Measurements from ENCODE around the gene CRB1.
A peak's percentile ranks its signal among the peaks of the same experiment; 100 is the strongest.
"Not testable (repeated sequence)": the region's sequence is repeated elsewhere in the genome, so short reads cannot be mapped to it uniquely, and the experiment has no call there.

Gene CRB1

DNA sequence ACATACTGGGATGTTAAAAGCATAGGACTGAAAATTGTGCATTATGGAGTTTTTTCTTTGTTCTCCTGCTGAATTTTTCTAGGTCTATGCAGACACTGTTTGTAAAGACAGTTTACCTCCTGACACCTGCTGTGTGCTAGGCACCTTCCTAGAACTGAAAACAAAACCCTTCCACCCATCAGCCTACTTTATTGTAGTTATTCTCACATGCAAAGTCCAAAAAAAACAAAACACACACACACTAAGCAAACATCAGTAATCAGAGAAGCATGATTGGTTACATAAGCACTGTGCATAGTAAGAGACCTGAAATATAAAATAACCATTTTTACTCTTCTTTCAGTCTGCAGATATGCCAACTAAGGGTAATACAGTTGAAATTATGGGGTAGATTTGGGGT, 195.1 kb downstream of the CRB1 start:
- no peak for DNase-seq (ENCODE audit: low spot score)

DNA sequence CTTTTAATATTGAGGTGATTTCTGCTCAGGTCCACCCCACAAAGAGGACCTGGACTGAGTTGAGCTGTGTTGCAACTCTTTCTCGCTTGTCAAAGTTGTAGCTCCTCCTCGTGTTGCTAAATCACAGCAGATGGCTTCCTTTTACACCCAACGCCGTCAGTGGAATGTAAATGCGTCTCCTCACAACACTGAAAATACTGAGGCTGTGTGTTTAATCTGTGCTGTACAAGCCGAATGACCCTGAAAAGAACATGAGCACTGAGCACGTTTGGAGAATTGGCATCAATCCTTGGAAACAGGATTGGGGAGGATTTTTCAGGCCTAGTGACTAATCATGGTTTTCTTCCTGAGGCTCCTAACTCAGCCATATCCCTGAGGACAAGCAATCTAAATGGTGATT, 196.0 kb downstream of the CRB1 start:
- DNase-seq (ENCODE audit: low spot score): peak; percentile 59

DNA sequence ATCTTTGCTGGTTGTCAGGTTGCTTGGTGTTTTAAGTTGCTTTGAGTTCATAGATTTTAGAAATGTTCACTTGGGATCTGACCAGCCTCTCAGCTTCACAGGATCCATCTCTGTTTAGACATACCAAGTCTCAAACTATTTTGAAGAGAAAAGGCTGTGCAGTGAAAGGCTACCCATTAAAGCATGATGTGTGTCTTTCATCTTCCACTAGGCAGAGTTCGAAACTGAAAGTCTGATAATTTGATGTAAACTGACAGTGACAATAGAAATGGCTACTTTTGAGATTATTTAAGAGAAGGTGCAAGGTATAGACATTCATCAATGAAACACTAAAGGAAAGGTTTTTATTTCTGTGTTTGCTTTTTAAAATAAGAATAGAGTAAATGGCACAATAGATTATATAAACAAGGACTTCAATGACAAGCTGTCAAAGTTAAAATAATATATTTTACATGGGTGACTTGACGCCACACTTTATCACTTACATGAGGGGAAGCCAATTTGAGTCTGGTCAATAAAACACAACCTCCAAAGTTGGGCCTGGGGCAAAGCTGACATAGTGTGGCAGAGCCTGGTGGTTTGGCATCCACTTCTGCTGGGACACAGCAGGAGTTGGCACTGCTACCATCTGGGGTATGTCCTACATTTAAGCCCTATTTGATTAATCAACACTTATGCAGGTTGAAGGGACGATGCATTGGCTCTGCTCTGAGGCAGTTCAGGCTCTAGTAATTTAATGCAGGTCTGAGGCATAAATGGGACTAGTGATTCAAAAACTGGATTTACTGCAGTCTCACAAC, 197.7 kb downstream of the CRB1 start:
- no peak for DNase-seq (ENCODE audit: low spot score)

DNA sequence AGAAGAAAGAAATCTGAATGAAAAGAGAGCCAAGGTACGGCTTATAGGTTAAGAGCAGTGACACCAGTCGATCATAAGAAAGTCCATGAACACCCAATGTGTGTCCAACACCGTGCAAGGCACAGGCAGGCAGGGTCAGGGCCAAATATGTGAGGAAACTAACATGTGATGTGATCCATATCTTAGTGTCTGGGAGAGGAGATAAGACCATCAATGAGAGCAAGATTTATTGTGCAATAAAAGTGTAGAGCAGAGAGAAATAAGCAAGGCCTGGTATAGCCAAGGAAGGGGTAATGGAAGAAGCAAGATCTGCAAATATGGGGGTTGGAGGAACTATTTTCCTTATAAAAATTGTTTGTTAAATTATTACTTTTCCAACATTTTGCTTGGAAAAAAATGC, 198.8 kb downstream of the CRB1 start:
- DNase-seq (ENCODE audit: low spot score): no peak

DNA sequence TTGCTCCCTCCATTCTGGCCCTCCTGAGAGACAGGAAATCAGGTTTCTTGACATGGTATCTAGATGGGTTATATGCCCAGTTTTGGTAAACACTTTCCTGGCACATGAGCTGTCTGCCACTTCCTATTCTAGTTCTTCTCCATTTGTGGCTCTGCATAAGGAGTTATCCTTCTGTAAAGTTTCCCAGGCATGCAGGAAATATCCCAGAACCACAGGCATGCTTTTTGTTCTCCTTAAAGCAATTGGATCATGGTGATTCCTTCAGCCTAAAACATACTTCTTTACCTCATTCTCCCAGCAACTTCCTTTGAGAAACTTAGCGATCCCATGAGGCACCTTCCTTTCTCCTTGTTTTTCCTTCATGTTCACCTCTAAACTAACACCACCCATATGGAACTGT, 199.8 kb downstream of the CRB1 start:
- DNase-seq (ENCODE audit: low spot score): peak; percentile 55

DNA sequence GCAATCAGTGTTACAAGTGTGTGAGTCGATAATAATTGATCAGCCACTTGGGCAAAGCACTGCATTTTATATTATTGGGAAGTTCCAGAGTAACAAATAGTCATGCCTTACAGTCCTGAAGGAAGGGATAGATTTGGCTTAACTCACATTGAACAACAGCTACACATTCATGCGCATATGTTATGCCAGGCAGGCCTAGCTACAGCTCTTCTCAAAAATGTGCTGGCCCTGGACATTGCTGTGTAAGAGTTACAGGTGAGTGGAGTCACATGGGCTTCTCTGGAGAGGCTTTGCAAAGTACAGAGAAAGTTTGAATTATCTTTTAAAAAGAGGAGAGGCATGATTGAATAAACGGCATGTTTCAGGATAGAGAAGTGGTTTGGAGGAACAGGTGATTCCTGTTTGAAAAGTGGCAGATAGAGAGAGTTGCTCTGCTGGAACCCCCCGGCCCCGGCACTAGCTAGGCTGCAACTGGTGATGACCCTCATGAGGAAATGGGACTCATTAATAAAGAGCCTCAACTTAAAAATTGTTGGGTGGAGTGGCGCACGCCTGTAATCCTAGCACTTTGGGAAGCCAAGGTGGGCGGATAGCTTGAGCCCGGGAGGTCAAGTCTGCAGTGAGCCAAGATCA, 200.6 kb downstream of the CRB1 start:
- no peak for DNase-seq (ENCODE audit: low spot score)

DNA sequence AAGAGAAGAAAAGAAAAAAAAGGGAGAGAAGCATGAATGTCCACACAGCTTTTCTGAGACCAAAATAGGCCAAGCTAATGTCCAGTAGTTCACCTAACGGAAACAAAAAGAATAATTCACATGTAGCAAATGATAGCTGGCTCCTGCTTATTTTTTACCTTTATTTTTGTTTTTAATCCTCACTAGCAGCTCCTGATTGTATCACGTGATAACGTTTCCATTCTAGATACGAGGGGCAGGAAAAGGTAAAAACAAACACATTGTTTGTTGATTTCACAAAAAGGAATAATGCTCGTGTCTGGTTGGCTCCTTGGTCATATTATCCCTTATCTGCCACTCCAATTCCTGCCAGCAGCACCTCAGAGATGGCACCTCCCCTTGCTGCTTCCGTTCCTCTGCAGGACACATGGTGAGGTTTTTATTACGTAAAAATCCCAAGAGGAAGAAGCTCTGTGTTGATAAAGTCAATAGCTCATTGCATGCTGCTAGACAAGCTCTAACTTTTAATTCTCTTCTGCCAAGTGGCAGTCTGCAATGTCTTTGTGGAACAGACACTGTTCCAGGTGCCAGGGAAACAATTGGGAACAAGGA, 201.7 kb downstream of the CRB1 start:
- no peak for DNase-seq (ENCODE audit: low spot score)

DNA sequence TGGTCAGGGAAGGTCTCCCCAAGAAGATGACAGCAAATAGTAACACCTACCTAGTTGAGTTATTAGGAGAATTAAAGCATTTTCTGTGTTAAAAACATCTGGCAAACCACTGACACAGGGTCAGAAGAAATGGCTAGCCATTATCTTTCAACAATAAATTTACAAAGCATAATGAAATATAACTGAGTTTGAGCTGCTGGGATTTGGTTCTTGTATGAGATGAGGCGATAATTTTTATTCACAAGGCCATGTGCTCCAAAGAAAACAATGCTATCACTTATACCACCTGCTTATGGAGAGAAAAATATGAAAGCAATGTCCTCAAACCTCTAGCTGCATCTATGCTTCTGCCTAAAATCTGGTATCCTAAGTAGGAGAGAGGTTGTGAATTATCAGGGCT, 202.3 kb downstream of the CRB1 start:
- no peak for DNase-seq (ENCODE audit: low spot score)

DNA sequence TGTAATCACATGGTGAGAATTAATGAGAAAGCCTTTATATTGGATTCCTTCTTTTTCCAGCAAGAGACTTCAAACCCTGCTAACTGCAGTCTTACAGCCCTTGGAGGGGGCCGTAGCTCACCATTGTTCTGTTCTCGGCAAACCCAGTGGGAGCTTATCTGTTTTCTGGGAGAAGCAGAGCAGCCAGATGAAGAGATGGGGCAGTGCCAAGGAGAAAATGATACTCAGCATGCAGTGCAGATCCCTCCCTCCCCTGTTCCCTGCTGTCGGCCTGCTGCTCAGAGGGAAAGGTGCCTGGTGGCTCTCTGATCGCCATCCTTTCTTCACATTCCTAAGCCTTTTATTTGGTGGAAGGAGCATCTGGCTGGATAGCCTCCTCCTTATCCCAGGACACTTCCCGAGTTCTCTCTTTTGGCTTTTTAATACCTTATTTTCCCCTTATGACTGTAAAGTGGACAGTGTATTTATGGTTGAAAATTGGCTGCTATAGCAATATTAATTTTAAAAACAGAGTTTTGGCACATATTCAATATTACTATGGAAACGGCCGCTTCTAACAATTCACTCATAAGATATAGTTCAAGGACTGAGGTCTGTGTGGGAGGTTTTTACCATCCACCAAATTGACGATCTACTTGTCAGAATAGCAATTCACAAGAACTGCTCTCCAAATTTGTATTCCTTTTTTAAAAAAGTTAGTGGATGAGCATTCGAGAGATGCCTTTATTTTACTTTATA, 203.4 kb downstream of the CRB1 start:
- peak; percentile 26 for DNase-seq (ENCODE audit: low spot score)

DNA sequence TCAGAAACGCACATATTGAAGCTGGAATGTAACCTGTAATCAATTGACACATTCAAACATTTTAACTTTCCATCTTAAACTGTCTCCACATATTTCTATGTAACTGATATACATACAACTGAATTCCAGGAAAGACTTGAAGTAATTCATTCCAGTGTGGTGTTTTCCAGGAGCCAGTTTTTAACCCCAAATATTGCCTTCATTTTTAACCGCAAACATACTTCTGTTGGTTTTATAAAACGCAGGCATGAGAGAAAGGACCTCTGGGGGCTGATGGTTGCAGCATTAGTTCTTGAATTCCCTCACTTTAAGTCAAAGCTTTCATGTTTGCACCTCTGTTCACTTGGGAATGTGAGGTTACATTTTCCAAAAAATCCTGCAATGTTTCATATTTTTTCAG, 204.1 kb downstream of the CRB1 start:
- DNase-seq (ENCODE audit: low spot score): no peak

DNA sequence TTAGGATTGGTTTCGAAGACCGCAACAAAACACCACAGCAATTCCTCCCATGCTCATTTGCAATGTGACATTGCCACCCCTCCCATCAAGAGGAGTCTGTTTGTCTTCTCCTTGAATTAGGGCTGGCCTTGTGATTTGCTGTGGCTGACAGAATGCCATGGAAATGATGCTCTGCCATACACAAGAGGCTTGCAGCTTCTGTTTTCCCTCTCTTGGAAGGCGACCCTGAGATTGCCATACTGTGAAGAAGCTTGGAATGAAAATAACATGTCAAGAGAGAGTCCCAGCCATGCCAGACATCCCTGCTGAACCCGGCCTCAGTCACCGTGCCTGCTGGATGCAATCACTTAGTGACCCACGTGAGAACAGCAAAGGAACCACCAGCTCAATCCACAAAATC, 212.4 kb downstream of the CRB1 start:
- DNase-seq (ENCODE audit: low spot score): no peak

DNA sequence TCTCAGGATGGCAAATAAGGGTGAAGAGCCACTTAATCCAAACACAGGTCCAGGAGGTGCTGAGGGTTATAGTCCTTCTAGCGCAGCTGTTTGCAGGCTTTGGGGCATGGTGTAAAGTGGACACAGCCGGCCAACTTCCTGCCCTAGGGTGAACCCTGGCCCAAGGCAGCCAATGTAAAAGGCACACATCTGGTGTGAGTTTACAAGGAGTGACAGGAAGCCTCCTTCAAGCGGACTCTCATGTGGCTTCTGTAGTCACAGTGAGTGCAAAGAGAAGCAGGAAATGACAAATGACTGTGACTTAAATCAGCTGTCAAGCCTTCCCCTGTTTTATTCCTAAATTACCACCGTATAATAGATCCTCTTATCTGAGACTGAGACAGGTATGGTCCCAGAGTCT, 213.0 kb downstream of the CRB1 start:
- peak; percentile 16 for DNase-seq (ENCODE audit: low spot score)

DNA sequence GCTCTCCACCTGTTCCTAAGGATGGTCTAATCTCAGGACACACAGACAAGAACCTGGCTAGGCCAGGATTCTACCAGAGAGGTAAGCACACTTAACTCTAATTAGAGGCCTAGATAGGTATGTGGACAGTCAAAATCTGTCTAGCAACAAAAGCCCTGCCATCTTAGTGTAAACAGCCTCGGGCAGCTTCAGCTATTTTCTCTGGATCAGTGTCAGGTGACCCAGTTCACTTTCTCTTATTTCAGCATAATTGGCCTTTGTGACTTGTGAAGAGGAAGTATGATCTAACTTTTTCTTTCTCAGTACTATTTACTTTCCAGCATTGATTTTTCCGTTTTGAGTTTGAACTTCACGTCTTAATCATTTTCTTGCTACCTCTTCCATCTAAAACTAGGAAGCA, 217.7 kb downstream of the CRB1 start:
- DNase-seq (ENCODE audit: low spot score): no peak

DNA sequence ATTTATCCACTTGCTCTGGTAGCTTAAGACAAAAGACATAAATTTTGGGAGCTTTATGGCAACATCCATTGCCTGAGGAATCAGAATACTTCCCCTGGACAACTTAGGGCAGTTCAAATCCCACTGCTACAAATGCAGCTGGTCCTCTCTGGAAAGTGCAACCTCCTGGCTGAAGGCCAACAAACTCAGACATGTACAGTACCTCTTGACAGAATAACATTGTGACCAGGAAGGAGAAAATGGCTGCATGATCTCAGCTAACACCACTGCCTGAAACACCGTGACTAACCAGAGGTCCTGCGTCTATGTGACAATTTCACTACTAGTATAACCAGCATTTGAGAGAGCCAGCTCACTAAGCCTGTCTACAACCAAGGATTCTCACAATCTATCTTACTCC, 218.9 kb downstream of the CRB1 start:
- no peak for DNase-seq (ENCODE audit: low spot score)

DNA sequence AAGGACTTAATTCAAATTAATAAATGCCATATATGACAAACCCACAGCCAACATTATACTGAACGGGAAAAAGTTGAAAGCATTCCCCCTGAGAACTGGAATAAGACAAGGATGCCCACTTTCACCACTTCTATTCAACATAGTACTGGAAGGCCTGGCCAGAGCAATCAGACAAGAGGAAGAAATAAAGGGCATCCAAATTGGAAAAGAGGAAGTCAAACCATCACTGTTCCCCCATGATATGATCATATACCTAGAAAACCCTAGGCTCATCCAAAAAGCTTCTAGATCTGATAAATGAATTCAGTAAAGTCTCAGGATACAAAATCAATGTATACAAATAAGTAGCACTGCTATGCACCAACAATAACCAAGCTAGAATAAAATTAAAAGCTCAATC, 223.5 kb downstream of the CRB1 start:
- not testable (repeated sequence) for DNase-seq (ENCODE audit: low spot score)

DNA sequence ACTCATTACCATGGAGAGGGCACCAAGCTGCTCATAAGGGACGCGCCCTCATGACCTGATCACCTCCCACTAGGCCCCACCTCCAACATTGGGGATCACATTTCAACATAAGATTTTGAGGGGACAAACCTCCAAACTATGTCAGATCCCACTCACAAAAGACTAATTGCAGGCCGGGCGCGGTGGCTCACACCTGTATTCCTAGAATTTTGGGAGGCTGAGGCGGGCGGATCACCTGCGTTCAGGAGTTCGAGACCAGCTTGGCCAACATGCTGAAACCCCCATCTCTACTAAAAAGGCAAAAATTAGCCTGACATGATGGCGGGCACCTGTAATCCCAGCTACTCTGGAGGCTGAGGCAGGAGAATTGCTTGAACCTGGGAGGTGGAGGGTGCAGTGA, 228.7 kb downstream of the CRB1 start:
- DNase-seq (ENCODE audit: low spot score): no peak

DNA sequence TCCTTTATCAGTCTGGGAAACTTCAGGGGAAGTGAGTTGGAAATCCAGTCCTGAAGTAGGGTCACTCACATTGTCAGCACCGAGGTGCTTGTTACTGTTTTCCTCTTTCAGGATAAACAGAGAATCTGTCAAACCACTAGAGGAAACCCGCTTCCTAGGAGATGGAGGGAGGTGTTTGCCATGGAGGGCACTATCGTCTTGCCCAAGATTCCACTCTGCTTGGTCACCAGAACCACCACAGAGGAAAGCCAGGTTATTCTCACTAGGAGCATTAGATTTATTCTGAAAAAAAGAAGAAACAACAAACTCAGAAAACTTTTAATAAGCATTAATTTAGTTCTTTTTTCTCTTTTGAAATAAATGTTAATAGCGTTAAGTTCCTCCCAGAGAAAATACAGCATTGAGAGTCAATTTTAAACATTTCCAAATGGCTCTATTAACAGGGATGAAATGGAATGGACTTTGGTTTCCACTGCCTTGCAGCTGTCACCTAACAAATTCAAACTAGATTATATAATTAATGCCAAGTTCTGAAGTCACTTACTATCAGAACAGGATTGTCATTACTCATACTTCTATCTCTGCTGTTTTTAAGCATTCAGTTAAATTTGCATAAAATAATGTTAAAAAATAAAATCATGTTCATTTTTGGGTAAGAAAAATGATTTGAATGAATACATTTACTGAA, 242.8 kb downstream of the CRB1 start:
- no peak for DNase-seq (ENCODE audit: low spot score)

DNA sequence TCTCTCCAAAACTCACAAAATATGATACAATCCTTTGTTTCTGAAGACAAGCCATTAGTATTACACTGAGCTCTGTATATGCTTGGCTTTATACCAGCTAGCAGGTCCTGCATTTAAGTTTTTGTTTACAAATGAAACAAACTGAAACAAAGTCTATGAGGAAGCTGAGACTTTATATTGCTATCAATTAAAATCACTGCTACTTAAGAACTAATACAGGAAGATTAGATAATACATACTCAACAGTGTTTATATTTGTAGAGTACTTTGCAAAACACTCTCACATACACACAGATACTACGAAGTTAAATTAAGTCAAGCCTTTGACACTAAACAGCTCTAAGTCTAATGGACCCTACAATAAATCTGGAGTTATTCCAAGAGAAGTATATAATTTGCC, 247.4 kb downstream of the CRB1 start:
- DNase-seq (ENCODE audit: low spot score): no peak

DNA sequence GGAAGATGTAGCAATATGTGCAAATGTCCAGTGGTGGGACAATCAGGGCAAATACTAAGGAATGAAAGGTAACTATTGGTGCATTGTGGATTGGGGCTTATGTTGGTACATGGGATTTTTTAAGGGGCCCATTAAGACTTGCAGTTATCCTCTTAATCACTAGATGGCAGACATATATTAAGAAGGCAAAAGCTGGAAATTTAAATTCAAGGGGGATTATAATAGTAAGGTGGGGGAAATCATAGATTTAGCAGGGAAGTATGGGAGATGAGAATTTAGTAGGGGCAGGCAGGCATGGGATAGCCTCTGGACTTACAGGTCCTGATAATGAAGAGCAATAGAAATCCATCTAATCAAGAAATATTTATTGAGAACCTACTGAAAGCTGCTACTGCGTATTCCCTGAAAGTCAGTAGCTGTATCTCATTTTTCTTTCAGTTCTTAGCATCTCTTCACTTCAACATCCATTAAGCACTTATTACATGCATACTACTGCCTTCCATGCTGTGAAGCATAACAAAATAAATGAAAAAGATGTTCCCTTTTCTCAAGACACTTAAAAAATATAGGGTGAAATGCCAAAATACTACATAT, 251.8 kb downstream of the CRB1 start:
- DNase-seq (ENCODE audit: low spot score): peak; percentile 24

DNA sequence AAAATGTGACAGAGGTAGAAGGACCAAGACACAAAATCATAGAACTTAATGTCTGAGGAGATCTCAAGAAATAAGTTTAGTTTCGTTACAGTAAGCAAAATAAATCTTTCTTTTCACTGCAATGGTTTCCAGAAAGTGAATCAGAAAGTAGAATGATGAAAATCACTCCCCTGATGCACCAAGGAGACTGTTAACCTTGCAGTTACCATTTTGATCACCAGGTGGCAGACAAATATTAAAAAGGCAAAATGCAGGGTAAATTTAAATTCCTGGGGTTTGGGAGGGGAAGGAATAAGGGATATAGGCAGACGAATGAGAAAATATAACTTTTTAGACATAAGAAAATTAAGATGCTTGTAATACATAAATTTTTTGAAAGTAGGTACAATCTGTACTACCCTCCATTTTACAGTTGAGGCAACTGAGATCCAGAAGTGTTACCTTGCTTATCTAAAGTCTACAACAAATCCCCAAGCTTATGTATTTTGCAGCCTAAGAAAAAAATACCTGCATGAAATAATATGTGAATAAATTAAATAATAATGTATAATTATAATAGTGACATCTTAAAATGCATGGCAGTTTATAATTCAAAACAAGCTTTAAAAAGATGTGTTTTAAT, 253.2 kb downstream of the CRB1 start:
- DNase-seq (ENCODE audit: low spot score): peak; percentile 51

DNA sequence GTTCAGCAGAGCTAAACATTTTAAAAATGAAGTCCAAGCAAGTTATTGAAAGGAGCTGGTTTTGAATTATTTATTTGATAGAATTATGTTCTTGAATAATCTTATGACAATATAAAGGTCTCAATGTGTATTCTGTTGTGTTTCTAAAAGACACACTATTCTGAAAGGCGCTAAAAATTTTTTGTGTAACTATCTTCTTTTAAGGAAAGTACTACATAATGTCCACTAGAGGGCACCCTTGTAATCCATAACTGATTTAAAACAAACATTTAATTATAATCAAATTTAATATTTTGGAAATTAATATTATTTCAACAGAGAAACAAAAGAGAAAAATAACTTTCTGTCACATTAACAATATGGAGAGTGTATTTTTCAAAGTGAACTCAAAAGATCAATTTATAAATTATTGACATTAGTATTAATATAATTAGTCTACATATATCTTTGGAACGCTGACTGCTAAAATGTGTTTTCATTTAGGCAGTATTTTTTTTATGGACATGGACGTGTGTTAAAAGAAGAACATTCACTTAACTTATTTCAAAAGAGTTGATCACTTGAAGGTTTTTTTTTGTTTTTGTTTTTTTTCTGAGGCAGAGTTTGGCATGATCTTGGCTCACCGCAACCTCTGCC, 258.8 kb downstream of the CRB1 start:
- DNase-seq (ENCODE audit: low spot score): peak; percentile 14

Data from AG20443 (cell line).